WTC11 (cell line): ENCODE measurements around the gene SIRPB2. TPM values are rescaled to one million over a fixed set of nuclear protein-coding genes. Genes with fewer than 3 reads are reported as not detected.

Experiments used
- ATAC-seq: fragments of 200-7000 bp; cut with Tn5 transposase; 2 replicates; pipeline ENCODE4 v1.10.0; 2021; ENCODE audit warnings: mild to moderate bottlenecking, moderate library complexity
- CTCF ChIA-PET: fragments of 300-600 bp; sonication (Branson Sonifier 250); formaldehyde crosslinking; loops from one replicate; lab custom pipeline; 2021; ENCODE audit warnings: antibody characterized with exemption; lab: Charles Lee
- POLR2A ChIA-PET: fragments of 350-600 bp; sonication (Branson Sonifier 250); formaldehyde crosslinking; loops from one replicate; lab custom pipeline; 2021; ENCODE audit warnings: antibody characterized with exemption; lab: Charles Lee
- DNase-seq: peaks from one replicate; pipeline ENCODE4 v3.0.0; 2021; ENCODE audit warnings: low spot score
- H3K27ac Mint-ChIP-seq: 2 replicates; pipeline ENCODE4 v1.8.0; 2021; ENCODE audit warnings: mixed read lengths
- H3K27me3 Mint-ChIP-seq: 2 replicates; pipeline ENCODE4 v1.8.0; 2021; ENCODE audit warnings: low read depth, mild to moderate bottlenecking, moderate library complexity, mixed read lengths
- H3K36me3 Mint-ChIP-seq: 2 replicates; pipeline ENCODE4 v1.8.0; 2021; ENCODE audit warnings: mixed read lengths
- H3K4me1 Mint-ChIP-seq: 2 replicates; pipeline ENCODE4 v1.8.0; 2022; ENCODE audit warnings: mixed read lengths
- H3K4me3 Mint-ChIP-seq: 2 replicates; pipeline ENCODE4 v1.8.0; 2021; ENCODE audit warnings: mild to moderate bottlenecking, moderate library complexity, mixed read lengths
- H3K9me3 Mint-ChIP-seq: 2 replicates; pipeline ENCODE4 v1.8.0; 2021; ENCODE audit warnings: mixed read lengths
- ELF4 ChIP-seq: sonication (generic); formaldehyde crosslinking; IDR thresholded peaks from 2 replicates; pipeline ENCODE4 v1.8.1; 2022; ENCODE audit warnings: low read depth, mild to moderate bottlenecking, moderate library complexity, missing genetic modification reagents
- ESRRA ChIP-seq: sonication (generic); formaldehyde crosslinking; IDR thresholded peaks from 2 replicates; pipeline ENCODE4 v1.8.1; 2022; ENCODE audit warnings: mild to moderate bottlenecking, missing genetic modification reagents, borderline replicate concordance
- ETV6 ChIP-seq: sonication (generic); formaldehyde crosslinking; IDR thresholded peaks from 2 replicates; pipeline ENCODE4 v1.8.1; 2022; ENCODE audit warnings: mild to moderate bottlenecking, missing genetic modification reagents
- FOXK1 ChIP-seq: sonication (generic); formaldehyde crosslinking; IDR thresholded peaks from 2 replicates; pipeline ENCODE4 v1.8.0; 2022; ENCODE audit warnings: mild to moderate bottlenecking, moderate library complexity, missing genetic modification reagents
- NR2C2 ChIP-seq: sonication (generic); formaldehyde crosslinking; IDR thresholded peaks from 2 replicates; pipeline ENCODE4 v1.8.0; 2022; ENCODE audit warnings: mild to moderate bottlenecking, missing genetic modification reagents
- OVOL2 ChIP-seq: fragments of 250-450 bp; sonication (Bioruptor Pico); IDR thresholded peaks from 2 replicates; pipeline ENCODE4 v1.9.0; 2021; ENCODE audit warnings: mild to moderate bottlenecking, borderline replicate concordance
- RELA ChIP-seq: sonication (generic); formaldehyde crosslinking; IDR thresholded peaks from 2 replicates; pipeline ENCODE4 v1.8.1; 2022; ENCODE audit warnings: missing genetic modification reagents, mild to moderate bottlenecking, borderline replicate concordance
- TEAD1 ChIP-seq: sonication (generic); formaldehyde crosslinking; IDR thresholded peaks from 2 replicates; pipeline ENCODE4 v1.8.0; 2022; ENCODE audit warnings: mild to moderate bottlenecking, missing genetic modification reagents
- TP53 ChIP-seq: sonication (generic); formaldehyde crosslinking; IDR thresholded peaks from 2 replicates; pipeline ENCODE4 v1.8.1; 2023; ENCODE audit warnings: mild to moderate bottlenecking, missing genetic modification reagents
- ZNF232 ChIP-seq: sonication (generic); formaldehyde crosslinking; IDR thresholded peaks from 2 replicates; pipeline ENCODE4 v1.8.0; 2022; ENCODE audit warnings: mild to moderate bottlenecking, missing genetic modification reagents
- ZNF317 ChIP-seq: sonication (generic); formaldehyde crosslinking; IDR thresholded peaks from 2 replicates; pipeline ENCODE4 v1.8.1; 2023; ENCODE audit warnings: low read depth, mild to moderate bottlenecking, moderate library complexity, missing genetic modification reagents, borderline replicate concordance
- ZNF416 ChIP-seq: fragments of 250-450 bp; sonication (Bioruptor Pico); IDR thresholded peaks from 2 replicates; pipeline ENCODE4 v1.9.0; 2021; ENCODE audit warnings: mild to moderate bottlenecking, inconsistent platforms
- ZNF423 ChIP-seq: fragments of 250-450 bp; sonication (Bioruptor Pico); IDR thresholded peaks from 2 replicates; pipeline ENCODE4 v2.1.2; 2022; ENCODE audit warnings: mild to moderate bottlenecking, moderate library complexity
- total RNA-seq: library from RNA; stranded (reverse); gene quantifications from 3 replicates; pipeline ENCODE4 v1.2.3, GENCODE V29; 2021
- TF ChIP-seq, protein P1 (sequence below): fragments of 250-450 bp; sonication (Bioruptor Pico); IDR thresholded peaks from 2 replicates; pipeline ENCODE4 v2.1.2; 2022; ENCODE audit warnings: mild to moderate bottlenecking, moderate library complexity
- TF ChIP-seq, protein P2 (sequence below): fragments of 250-450 bp; sonication (Bioruptor Pico); IDR thresholded peaks from 2 replicates; pipeline ENCODE4 v1.8.0; 2021; ENCODE audit warnings: mild to moderate bottlenecking
- TF ChIP-seq, protein P3 (sequence below): sonication (generic); formaldehyde crosslinking; IDR thresholded peaks from 2 replicates; pipeline ENCODE4 v1.8.1; 2022; ENCODE audit warnings: low read depth, mild to moderate bottlenecking, moderate library complexity, missing genetic modification reagents, borderline replicate concordance
- TF ChIP-seq, protein P4 (sequence below): sonication (generic); formaldehyde crosslinking; IDR thresholded peaks from 2 replicates; pipeline ENCODE4 v1.8.0; 2022; ENCODE audit warnings: mild to moderate bottlenecking, missing genetic modification reagents
- TF ChIP-seq, protein P5 (sequence below): sonication (generic); formaldehyde crosslinking; IDR thresholded peaks from 2 replicates; pipeline ENCODE4 v1.8.1; 2022; ENCODE audit warnings: mild to moderate bottlenecking, moderate library complexity, missing genetic modification reagents
- TF ChIP-seq, protein P6 (sequence below): fragments of 250-450 bp; sonication (Bioruptor Pico); IDR thresholded peaks from 2 replicates; pipeline ENCODE4 v1.9.0; 2021; ENCODE audit warnings: moderate library complexity, mild to moderate bottlenecking, inconsistent platforms, borderline replicate concordance
- TF ChIP-seq, protein P7 (sequence below): fragments of 250-450 bp; sonication (Bioruptor Pico); IDR thresholded peaks from 2 replicates; pipeline ENCODE4 v1.9.0; 2021; ENCODE audit warnings: mild to moderate bottlenecking
- TF ChIP-seq, protein P8 (sequence below): sonication (generic); formaldehyde crosslinking; IDR thresholded peaks from 2 replicates; pipeline ENCODE4 v1.8.1; 2023; ENCODE audit warnings: mild to moderate bottlenecking, missing genetic modification reagents, moderate library complexity
- TF ChIP-seq, protein P9 (sequence below): sonication (generic); formaldehyde crosslinking; IDR thresholded peaks from 2 replicates; pipeline ENCODE4 v1.8.1; 2022; ENCODE audit warnings: mild to moderate bottlenecking, missing genetic modification reagents, moderate library complexity, borderline replicate concordance
- TF ChIP-seq, protein P10 (sequence below): sonication (generic); formaldehyde crosslinking; IDR thresholded peaks from 2 replicates; pipeline ENCODE4 v1.8.1; 2023; ENCODE audit warnings: mild to moderate bottlenecking, missing genetic modification reagents

The SIRPB2 gene
- total RNA-seq, 1 experiment from 2014 or later, result not detected

DNA sequence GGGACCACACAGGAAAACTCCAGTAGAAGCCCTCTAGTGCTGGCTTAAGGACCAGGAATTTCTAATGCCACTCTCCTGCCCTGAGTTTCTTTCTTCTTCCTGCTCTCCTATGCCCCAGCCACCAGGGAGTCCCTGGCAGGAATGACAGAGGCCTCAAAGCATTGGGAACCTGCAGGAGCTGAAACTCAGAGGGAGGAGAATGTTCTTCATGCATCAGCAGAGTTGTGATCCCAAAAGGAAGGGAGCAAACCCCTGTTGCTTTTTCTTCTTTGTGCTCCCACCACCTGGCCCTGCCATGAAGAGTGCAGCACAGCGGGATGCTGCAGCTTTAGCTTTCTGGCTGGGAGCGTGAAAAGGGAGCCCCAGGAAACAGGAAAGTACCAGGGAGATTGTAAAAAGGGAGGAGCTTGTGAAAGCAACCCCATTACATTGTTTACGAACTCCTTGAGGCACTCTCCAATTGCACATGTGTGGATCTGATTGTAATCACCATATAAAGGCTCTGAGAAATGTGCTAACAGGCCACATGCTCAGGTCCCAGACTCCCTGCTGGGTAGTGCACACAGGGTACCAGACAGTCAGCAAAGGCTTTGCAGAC, 63.7 kb downstream of the SIRPB2 start:
- Mint-ChIP-seq H3K4me3 (0 out of 2 replicates have a peak overlapping the region, but pooled peaks have one; percentile 1), H3K4me1 (peaks cover 71% of the 10 kb centered on the region), H3K36me3 (peaks cover 13% of the 10 kb centered on the region), H3K27ac (peak overlapping the region; percentile 92), H3K27me3 (no peaks in the 10 kb centered on the region), H3K9me3 (peaks cover 22% of the 10 kb centered on the region)
- DNase-seq (peak; percentile 65), ATAC-seq (peak; percentile 73)
- POLR2A ChIA-PET, result no interaction called here
- CTCF ChIA-PET, result interaction anchor here (0.8 to 2.4 kb wide), 8 partner anchors 10 to 350 kb away, joined by 3 to 23 read pairs (median 4); partner anchors contain the start of gene NSFL1C
- TF ChIP-seq NR2C2 (CRISPR knock-in tag) (no peak), TP53 (CRISPR knock-in tag) (no peak), ZNF416 (CRISPR knock-in tag) (no peak), TEAD1 (CRISPR knock-in tag) (peak; percentile 82; the same call in 1 of the 2 replicates), ETV6 (no peak; the same call in 1 of the 2 replicates), OVOL2 (CRISPR knock-in tag) (no peak), ZNF232 (no peak), ELF4 (CRISPR knock-in tag) (no peak), FOXK1 (CRISPR knock-in tag) (peak; percentile 87), ESRRA (CRISPR knock-in tag) (no peak), ZNF317 (peak; percentile 78), RELA (no peak), ZNF423 (peak; percentile 99)
- TF ChIP-seq, protein P1, sequence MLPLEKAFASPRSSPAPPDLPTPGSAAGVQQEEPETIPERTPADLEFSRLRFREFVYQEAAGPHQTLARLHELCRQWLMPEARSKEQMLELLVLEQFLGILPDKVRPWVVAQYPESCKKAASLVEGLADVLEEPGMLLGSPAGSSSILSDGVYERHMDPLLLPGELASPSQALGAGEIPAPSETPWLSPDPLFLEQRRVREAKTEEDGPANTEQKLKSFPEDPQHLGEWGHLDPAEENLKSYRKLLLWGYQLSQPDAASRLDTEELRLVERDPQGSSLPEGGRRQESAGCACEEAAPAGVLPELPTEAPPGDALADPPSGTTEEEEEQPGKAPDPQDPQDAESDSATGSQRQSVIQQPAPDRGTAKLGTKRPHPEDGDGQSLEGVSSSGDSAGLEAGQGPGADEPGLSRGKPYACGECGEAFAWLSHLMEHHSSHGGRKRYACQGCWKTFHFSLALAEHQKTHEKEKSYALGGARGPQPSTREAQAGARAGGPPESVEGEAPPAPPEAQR (CRISPR knock-in tag), result no peak
- TF ChIP-seq, protein P2, sequence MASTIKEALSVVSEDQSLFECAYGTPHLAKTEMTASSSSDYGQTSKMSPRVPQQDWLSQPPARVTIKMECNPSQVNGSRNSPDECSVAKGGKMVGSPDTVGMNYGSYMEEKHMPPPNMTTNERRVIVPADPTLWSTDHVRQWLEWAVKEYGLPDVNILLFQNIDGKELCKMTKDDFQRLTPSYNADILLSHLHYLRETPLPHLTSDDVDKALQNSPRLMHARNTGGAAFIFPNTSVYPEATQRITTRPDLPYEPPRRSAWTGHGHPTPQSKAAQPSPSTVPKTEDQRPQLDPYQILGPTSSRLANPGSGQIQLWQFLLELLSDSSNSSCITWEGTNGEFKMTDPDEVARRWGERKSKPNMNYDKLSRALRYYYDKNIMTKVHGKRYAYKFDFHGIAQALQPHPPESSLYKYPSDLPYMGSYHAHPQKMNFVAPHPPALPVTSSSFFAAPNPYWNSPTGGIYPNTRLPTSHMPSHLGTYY (CRISPR knock-in tag), result 0 out of 2 replicates have a peak, but pooled peaks have one; percentile 84
- TF ChIP-seq, protein P3, sequence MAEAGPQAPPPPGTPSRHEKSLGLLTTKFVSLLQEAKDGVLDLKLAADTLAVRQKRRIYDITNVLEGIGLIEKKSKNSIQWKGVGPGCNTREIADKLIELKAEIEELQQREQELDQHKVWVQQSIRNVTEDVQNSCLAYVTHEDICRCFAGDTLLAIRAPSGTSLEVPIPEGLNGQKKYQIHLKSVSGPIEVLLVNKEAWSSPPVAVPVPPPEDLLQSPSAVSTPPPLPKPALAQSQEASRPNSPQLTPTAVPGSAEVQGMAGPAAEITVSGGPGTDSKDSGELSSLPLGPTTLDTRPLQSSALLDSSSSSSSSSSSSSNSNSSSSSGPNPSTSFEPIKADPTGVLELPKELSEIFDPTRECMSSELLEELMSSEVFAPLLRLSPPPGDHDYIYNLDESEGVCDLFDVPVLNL (CRISPR knock-in tag), result no peak
- TF ChIP-seq, protein P4, sequence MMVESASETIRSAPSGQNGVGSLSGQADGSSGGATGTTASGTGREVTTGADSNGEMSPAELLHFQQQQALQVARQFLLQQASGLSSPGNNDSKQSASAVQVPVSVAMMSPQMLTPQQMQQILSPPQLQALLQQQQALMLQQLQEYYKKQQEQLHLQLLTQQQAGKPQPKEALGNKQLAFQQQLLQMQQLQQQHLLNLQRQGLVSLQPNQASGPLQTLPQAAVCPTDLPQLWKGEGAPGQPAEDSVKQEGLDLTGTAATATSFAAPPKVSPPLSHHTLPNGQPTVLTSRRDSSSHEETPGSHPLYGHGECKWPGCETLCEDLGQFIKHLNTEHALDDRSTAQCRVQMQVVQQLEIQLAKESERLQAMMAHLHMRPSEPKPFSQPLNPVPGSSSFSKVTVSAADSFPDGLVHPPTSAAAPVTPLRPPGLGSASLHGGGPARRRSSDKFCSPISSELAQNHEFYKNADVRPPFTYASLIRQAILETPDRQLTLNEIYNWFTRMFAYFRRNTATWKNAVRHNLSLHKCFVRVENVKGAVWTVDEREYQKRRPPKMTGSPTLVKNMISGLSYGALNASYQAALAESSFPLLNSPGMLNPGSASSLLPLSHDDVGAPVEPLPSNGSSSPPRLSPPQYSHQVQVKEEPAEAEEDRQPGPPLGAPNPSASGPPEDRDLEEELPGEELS (CRISPR knock-in tag), result peak; percentile 39; the same call in 1 of the 2 replicates
- TF ChIP-seq, protein P5, sequence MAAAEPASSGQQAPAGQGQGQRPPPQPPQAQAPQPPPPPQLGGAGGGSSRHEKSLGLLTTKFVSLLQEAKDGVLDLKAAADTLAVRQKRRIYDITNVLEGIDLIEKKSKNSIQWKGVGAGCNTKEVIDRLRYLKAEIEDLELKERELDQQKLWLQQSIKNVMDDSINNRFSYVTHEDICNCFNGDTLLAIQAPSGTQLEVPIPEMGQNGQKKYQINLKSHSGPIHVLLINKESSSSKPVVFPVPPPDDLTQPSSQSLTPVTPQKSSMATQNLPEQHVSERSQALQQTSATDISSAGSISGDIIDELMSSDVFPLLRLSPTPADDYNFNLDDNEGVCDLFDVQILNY, result no peak
- TF ChIP-seq, protein P6, sequence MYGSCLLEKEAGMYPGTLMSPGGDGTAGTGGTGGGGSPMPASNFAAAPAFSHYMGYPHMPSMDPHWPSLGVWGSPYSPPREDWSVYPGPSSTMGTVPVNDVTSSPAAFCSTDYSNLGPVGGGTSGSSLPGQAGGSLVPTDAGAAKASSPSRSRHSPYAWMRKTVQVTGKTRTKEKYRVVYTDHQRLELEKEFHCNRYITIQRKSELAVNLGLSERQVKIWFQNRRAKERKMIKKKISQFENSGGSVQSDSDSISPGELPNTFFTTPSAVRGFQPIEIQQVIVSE (CRISPR knock-in tag), result no peak
- TF ChIP-seq, protein P7, sequence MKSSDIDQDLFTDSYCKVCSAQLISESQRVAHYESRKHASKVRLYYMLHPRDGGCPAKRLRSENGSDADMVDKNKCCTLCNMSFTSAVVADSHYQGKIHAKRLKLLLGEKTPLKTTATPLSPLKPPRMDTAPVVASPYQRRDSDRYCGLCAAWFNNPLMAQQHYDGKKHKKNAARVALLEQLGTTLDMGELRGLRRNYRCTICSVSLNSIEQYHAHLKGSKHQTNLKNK (CRISPR knock-in tag), result no peak
- TF ChIP-seq, protein P8, sequence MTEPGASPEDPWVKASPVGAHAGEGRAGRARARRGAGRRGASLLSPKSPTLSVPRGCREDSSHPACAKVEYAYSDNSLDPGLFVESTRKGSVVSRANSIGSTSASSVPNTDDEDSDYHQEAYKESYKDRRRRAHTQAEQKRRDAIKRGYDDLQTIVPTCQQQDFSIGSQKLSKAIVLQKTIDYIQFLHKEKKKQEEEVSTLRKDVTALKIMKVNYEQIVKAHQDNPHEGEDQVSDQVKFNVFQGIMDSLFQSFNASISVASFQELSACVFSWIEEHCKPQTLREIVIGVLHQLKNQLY (CRISPR knock-in tag), result no peak
- TF ChIP-seq, protein P9, sequence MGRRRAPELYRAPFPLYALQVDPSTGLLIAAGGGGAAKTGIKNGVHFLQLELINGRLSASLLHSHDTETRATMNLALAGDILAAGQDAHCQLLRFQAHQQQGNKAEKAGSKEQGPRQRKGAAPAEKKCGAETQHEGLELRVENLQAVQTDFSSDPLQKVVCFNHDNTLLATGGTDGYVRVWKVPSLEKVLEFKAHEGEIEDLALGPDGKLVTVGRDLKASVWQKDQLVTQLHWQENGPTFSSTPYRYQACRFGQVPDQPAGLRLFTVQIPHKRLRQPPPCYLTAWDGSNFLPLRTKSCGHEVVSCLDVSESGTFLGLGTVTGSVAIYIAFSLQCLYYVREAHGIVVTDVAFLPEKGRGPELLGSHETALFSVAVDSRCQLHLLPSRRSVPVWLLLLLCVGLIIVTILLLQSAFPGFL (CRISPR knock-in tag), result no peak
- TF ChIP-seq, protein P10, sequence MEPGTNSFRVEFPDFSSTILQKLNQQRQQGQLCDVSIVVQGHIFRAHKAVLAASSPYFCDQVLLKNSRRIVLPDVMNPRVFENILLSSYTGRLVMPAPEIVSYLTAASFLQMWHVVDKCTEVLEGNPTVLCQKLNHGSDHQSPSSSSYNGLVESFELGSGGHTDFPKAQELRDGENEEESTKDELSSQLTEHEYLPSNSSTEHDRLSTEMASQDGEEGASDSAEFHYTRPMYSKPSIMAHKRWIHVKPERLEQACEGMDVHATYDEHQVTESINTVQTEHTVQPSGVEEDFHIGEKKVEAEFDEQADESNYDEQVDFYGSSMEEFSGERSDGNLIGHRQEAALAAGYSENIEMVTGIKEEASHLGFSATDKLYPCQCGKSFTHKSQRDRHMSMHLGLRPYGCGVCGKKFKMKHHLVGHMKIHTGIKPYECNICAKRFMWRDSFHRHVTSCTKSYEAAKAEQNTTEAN (CRISPR knock-in tag), result peak; percentile 56; the same call in 1 of the 2 replicates
